Hepatocyte (in vitro differentiated cells): ENCODE measurements around the gene CELF5. TPM values are rescaled to one million over a fixed set of nuclear protein-coding genes. Genes with fewer than 3 reads are reported as not detected.
"Not testable (repeated sequence)": the region's sequence is repeated elsewhere in the genome, so short reads cannot be mapped to it uniquely, and the experiment has no call there.

Experiments used
- DNase-seq: peaks from one replicate; pipeline ENCODE4 v3.0.0-alpha.2; 2016; ENCODE audit warnings: low spot score
- H2AFZ ChIP-seq: fragments of 200-600 bp; sonication (generic); 2 replicates; pipeline ENCODE4 v1.6.0; 2016; ENCODE audit warnings: antibody characterized with exemption, mild to moderate bottlenecking
- H3K27ac ChIP-seq: fragments of 200-600 bp; sonication (generic); 2 replicates; pipeline ENCODE4 v1.5.1; 2016; ENCODE audit warnings: mild to moderate bottlenecking
- H3K27me3 ChIP-seq: fragments of 200-600 bp; sonication (generic); 2 replicates; pipeline ENCODE4 v1.6.1; 2016
- H3K36me3 ChIP-seq: fragments of 200-600 bp; sonication (generic); replicated peaks from 2 replicates; pipeline ENCODE4 v1.5.1; 2016; ENCODE audit warnings: low read depth; ENCODE audit not compliant: insufficient read depth
- H3K4me1 ChIP-seq: fragments of 200-600 bp; sonication (generic); 2 replicates; pipeline ENCODE4 v1.5.1; 2016; ENCODE audit warnings: mild to moderate bottlenecking, moderate library complexity; ENCODE audit not compliant: insufficient read depth
- H3K4me2 ChIP-seq: fragments of 200-600 bp; sonication (generic); 2 replicates; pipeline ENCODE4 v1.6.0; 2016
- H3K4me3 ChIP-seq: fragments of 200-600 bp; sonication (generic); 2 replicates; pipeline ENCODE4 v1.5.1; 2016; ENCODE audit warnings: mild to moderate bottlenecking
- H3K79me2 ChIP-seq: fragments of 200-600 bp; sonication (generic); 2 replicates; pipeline ENCODE4 v1.6.0; 2017; ENCODE audit warnings: mild to moderate bottlenecking
- H3K9me2 ChIP-seq: fragments of 200-600 bp; sonication (generic); replicated peaks from 2 replicates; pipeline ENCODE4 v1.6.0; 2017; ENCODE audit warnings: mild to moderate bottlenecking; ENCODE audit not compliant: insufficient read depth
- H3K9me3 ChIP-seq: fragments of 200-600 bp; sonication (generic); 2 replicates; pipeline ENCODE4 v1.5.1; 2016; ENCODE audit warnings: low read depth, mild to moderate bottlenecking
- H4K20me1 ChIP-seq: fragments of 200-600 bp; sonication (generic); 2 replicates; pipeline ENCODE4 v1.6.0; 2016; ENCODE audit warnings: mild to moderate bottlenecking; ENCODE audit not compliant: insufficient read depth, poor library complexity, severe bottlenecking
- CTCF ChIP-seq: fragments of 200-600 bp; sonication (generic); IDR thresholded peaks from 2 replicates; pipeline ENCODE4 v1.5.1; 2016; ENCODE audit warnings: antibody characterized with exemption, mild to moderate bottlenecking; ENCODE audit not compliant: poor library complexity
- EZH2 ChIP-seq: fragments of 200-600 bp; sonication (generic); IDR thresholded peaks from 2 replicates; pipeline ENCODE4 v1.6.1; 2016; ENCODE audit warnings: antibody characterized with exemption, mild to moderate bottlenecking, borderline replicate concordance
- EZH2phosphoT487 ChIP-seq: fragments of 200-600 bp; sonication (generic); IDR thresholded peaks from one replicate; pipeline ENCODE4 v1.6.1; 2018; ENCODE audit warnings: antibody characterized with exemption, mild to moderate bottlenecking, low read depth, moderate library complexity; ENCODE audit not compliant: unreplicated experiment, severe bottlenecking
- WGBS: methylation state at CpG from one replicate; pipeline ENCODE4 v1.1.6; 2016; ENCODE audit warnings: low lambda C conversion rate; ENCODE audit errors: missing lambda C conversion rate; 5-methylcytosine and 5-hydroxymethylcytosine counted together
- polyA plus RNA-seq: library from polyadenylated mRNA; unstranded; fragments of >200 nt; fragmentation: Nextera tagmentation; extraction: Ambion mirVana; gene quantifications from 2 replicates; pipeline ENCODE4 v1.2.1, GENCODE V29; 2016
- total RNA-seq: library from RNA; depleted of rRNA; stranded (reverse); fragments of >200 nt; gene quantifications from 2 replicates; pipeline ENCODE4 v1.2.3, GENCODE V29; 2014

CELF5 gene
- total and polyA plus RNA-seq, 2 experiments from 2014 or later = 0.03 to 0.17 TPM

- Histone ChIP-seq H3K9me2 (no peaks in the 10 kb centered on the region), H3K27me3 (no peaks in the 10 kb centered on the region), H3K27ac (no peak overlapping the region), H3K4me2 (no peak overlapping the region), H3K4me3 (no peak overlapping the region), H3K9me3 (no peaks in the 10 kb centered on the region), H3K79me2 (no peaks in the 10 kb centered on the region), H3K4me1 (no peaks in the 10 kb centered on the region), H2AFZ (no peak overlapping the region), H4K20me1 (no peaks in the 10 kb centered on the region), H3K36me3 (no peaks in the 10 kb centered on the region)
- 97% methylated on average over 25 of the region's 39 CpGs for WGBS
- TF ChIP-seq CTCF = no peak
- no peak for TF ChIP-seq EZH2phosphoT487
- no peak for TF ChIP-seq EZH2
- no peak for DNase-seq
Observed at GRCh38 chr19:3201072-3201700, 23.3 kb upstream of the CELF5 start.

- H3K27me3 ChIP-seq = no peaks in the 10 kb centered on the region
- H4K20me1 ChIP-seq = no peaks in the 10 kb centered on the region
Observed at GRCh38 chr19:3201911-3202310, 22.6 kb upstream of the CELF5 start.

GRCh38 chr19:3202346-3202745 lies 22.1 kb upstream of the CELF5 start:
- TF ChIP-seq EZH2 = no peak
- TF ChIP-seq CTCF = no peak
- TF ChIP-seq EZH2phosphoT487 = no peak
- Histone ChIP-seq H4K20me1 (no peaks in the 10 kb centered on the region), H3K9me2 (no peaks in the 10 kb centered on the region), H3K79me2 (no peaks in the 10 kb centered on the region), H3K4me3 (no peak overlapping the region), H2AFZ (no peak overlapping the region), H3K4me1 (no peaks in the 10 kb centered on the region), H3K27ac (no peak overlapping the region), H3K4me2 (no peak overlapping the region), H3K36me3 (no peaks in the 10 kb centered on the region), H3K9me3 (no peaks in the 10 kb centered on the region), H3K27me3 (no peaks in the 10 kb centered on the region)
- no peak for DNase-seq
- 96% methylated on average over 12 of the region's 12 CpGs for WGBS

More at GRCh38 chr19:3201911-3202310, 22.6 kb upstream of the CELF5 start:
- 94% methylated on average over 14 of the region's 14 CpGs for WGBS
- no peaks in the 10 kb centered on the region for H3K4me1 ChIP-seq
- H3K9me2 ChIP-seq = no peaks in the 10 kb centered on the region
- no peak overlapping the region for H3K27ac ChIP-seq
- TF ChIP-seq CTCF (no peak), EZH2phosphoT487 (no peak), EZH2 (no peak)
- no peak overlapping the region for H2AFZ ChIP-seq
- no peaks in the 10 kb centered on the region for H3K79me2 ChIP-seq
- no peaks in the 10 kb centered on the region for H3K9me3 ChIP-seq
- no peak for DNase-seq
- no peak overlapping the region for H3K4me3 ChIP-seq
- no peak overlapping the region for H3K4me2 ChIP-seq
- no peaks in the 10 kb centered on the region for H3K36me3 ChIP-seq

GRCh38 chr19:3202895-3203294 lies 21.6 kb upstream of the CELF5 start:
- H3K36me3 ChIP-seq, DNase-seq, H3K4me3 ChIP-seq, H3K79me2 ChIP-seq, H3K9me2 ChIP-seq, H3K4me1 ChIP-seq, H3K9me3 ChIP-seq, H3K4me2 ChIP-seq, H2AFZ ChIP-seq, H3K27ac ChIP-seq, H3K27me3 ChIP-seq, H4K20me1 ChIP-seq: not testable (repeated sequence)
- 96% methylated on average over 7 of the region's 7 CpGs for WGBS
